GM12892 (cell line): Measurements from ENCODE around the gene PLG.
"Not testable (repeated sequence)": the region's sequence is repeated elsewhere in the genome, so short reads cannot be mapped to it uniquely, and the experiment has no call there.

Source experiments
- DNase-seq: peaks from one replicate; pipeline ENCODE4 v3.0.0; 2011; ENCODE audit not compliant: insufficient read length
- FAIRE-seq: peaks from 2 replicates; lab custom pipeline; 2011; peaks lifted over from hg19 to GRCh38; lab: Jason Lieb, UNC
- POLR2A ChIP-seq: IDR thresholded peaks from 2 replicates; pipeline ENCODE4 v1.6.1; 2011; ENCODE audit warnings: low read depth, low read length, control low read depth
- POLR2AphosphoS5 ChIP-seq: IDR thresholded peaks from 2 replicates; pipeline ENCODE4 v1.6.1; 2011; ENCODE audit warnings: low read depth, low read length, control low read depth
- TAF1 ChIP-seq: IDR thresholded peaks from 2 replicates; pipeline ENCODE4 v1.6.1; 2011; ENCODE audit warnings: low read depth, mild to moderate bottlenecking, control low read depth, low read length, borderline replicate concordance

The PLG gene

DNA sequence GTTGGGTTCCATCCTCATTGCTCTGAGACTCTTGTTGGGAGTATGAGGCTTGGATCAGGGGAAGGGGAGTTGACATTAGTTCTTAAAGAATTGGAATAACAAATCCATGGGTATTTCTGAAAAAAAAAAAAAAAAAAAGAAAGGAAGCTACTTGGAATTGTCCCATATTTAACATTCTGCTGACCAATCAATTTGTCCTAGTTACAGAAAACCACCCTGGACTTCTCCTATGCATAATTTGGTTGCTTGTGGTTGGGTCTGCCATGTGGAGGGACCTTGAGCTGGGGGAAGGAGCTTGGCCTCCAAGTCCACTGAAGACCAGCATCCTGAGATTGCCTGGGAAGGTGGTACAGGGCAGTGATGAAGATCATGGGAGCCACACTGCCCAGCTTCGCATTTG, 32.6 kb downstream of the PLG start:
- DNase-seq (no peak), FAIRE-seq (peak; percentile 24)
- TF ChIP-seq TAF1 (no peak), POLR2A (no peak), POLR2AphosphoS5 (no peak)

DNA sequence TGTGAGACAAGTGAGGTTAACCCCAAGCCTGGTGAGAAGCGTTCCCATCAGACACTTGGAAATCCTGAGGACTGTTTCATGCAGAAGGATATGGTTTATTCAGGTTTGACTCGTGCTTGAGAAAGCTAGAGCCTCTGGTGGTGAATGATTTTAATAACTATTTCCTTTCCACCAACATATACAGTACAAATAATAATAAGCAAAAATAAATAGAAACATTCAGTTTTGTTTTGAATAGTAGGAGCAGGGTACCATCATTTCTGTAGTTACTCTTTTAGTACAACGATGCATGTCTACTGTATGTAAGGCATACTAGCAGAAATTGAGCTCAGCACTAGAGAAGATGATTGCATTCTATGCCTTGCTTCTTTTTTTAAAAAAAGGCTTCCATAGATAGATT, 33.5 kb downstream of the PLG start:
- DNase-seq, result no peak
- peak; percentile 87 for FAIRE-seq
- TF ChIP-seq POLR2AphosphoS5, result no peak
- no peak for TF ChIP-seq POLR2A

DNA sequence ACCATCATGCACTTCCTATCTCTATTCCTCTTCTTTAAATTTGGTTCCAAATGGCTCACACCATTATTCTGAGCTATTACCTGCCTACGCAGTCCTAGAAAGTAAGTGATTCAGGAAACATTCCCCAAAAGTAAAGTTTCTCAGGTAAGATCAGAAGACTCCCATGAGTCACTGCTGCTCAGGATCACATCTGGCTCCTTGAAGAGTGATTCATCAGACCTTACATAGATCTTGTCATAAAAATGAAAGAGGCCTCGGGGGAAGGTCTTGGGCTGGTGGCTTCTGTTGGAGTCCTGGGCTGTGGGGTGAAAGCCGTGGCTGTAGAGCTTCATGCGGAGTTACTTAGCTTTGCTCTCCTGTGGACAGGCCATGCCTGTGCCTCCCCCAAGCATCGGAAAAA, 35.9 kb downstream of the PLG start:
- FAIRE-seq (no peak), DNase-seq (no peak)
- no peak for TF ChIP-seq POLR2AphosphoS5
- no peak for TF ChIP-seq POLR2A
- no peak for TF ChIP-seq TAF1

DNA sequence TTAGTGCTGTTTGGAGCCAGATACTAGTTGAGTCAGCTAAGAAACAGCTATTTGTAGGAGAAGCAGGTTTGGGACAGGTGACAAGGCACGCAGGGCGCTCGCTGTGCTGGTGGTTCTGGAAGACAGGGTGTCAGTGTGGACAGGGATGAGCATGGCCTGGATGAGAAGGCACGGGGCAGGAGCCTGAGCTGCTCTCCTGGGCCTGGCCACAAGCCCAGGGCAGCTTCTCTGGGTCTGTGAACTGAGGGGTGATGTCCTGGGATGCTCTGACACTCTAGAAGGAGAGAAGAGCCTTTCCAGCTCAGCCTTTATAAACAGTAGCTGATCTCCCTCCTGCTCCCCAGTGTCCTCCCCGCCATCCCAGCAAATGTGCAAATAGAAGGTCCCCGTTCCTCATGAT, 37.9 kb downstream of the PLG start:
- DNase-seq (no peak), FAIRE-seq (peak; percentile 67)
- TF ChIP-seq TAF1 (no peak), POLR2AphosphoS5 (no peak), POLR2A (no peak)

DNA sequence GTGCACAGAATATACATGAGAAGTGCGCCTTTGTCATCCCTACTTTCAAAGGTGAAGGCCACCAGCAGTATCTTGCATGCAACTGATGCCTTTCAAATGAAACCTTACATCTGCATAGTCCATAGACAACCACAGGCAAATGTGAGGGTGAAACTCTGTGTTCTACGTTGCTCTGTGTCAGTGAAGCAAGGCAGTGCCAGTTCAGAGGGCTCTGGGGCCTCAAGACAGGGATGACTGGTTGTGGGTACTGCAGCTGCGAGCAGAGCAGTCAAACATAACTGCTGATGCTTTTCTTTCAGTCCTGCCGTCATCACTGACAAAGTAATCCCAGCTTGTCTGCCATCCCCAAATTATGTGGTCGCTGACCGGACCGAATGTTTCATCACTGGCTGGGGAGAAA, 39.0 kb downstream of the PLG start:
- peak; percentile 11 for DNase-seq
- peak; percentile 100 for FAIRE-seq

DNA sequence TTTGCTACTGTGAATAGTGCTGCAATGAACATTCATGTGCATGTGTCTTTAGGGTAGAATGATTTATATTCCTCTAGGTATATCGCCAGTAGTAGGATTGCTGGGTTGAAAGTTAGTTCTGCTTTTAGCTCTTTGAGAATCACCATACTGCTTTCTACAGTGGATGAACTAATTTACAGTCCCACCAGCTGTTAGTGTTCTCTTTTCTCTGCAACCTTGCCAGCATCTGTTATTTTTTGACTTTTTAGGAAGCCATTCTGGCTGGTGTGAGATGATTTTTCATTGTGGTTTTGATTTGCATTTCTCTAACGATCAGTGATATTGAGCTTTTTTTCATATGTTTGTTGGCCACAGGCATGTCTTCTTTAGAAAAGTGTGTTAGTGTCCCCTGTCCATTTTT, 40.0 kb downstream of the PLG start:
- FAIRE-seq (peak; percentile 78), DNase-seq (no peak)
- TF ChIP-seq POLR2A, result no peak
- no peak for TF ChIP-seq TAF1
- TF ChIP-seq POLR2AphosphoS5, result no peak

DNA sequence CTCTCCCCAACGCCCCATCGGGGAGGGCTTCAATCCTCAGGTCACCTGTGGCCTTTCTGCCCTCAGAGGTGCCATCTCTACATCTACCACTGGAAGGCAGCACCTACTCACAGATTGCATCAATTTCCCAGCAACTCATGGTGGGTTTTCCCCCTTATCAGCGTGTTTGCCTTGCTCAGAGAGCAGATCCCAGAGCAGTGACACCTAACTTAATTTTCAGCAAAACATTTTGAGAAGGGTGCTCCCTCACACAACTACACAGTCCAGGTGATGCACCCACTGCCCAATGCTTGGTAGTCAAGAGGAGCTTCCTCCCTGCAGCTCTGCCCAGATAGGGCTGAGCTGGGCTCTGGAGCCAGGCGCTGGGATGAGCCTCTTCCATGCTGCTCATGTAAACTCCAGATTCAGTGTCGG, 48.2 kb downstream of the PLG start:
- DNase-seq, result no peak
- TF ChIP-seq POLR2A (no peak), POLR2AphosphoS5 (no peak), TAF1 (no peak)
- FAIRE-seq, result peak; percentile 94

DNA sequence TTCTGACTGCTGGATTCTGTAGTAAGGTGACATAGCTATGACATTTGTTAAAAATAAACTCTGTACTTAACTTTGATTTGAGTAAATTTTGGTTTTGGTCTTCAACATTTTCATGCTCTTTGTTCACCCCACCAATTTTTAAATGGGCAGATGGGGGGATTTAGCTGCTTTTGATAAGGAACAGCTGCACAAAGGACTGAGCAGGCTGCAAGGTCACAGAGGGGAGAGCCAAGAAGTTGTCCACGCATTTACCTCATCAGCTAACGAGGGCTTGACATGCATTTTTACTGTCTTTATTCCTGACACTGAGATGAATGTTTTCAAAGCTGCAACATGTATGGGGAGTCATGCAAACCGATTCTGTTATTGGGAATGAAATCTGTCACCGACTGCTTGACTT, 51.2 kb downstream of the PLG start:
- DNase-seq, result not testable (repeated sequence)
- peak; percentile 88 for FAIRE-seq

DNA sequence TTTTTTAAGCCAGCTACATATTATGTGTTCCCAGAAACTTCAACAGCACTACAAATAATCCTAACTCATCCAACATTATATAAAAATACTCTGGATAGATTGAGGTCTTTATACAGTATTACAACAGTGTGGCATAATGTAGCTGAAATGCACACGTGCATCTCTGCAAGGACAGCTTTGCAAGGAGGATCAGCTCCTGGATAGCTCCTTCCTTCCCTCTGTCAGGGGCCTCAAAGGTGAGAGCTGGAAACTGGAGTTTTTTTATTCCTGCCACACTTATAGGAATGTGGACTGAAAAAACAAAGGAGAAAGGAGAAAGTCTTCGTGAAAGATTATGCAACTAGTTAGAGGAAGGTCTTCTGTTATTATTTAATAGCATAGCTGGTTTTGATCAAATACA, 53.1 kb downstream of the PLG start:
- TF ChIP-seq POLR2AphosphoS5 (no peak), POLR2A (no peak), TAF1 (no peak)
- DNase-seq (no peak), FAIRE-seq (no peak)

DNA sequence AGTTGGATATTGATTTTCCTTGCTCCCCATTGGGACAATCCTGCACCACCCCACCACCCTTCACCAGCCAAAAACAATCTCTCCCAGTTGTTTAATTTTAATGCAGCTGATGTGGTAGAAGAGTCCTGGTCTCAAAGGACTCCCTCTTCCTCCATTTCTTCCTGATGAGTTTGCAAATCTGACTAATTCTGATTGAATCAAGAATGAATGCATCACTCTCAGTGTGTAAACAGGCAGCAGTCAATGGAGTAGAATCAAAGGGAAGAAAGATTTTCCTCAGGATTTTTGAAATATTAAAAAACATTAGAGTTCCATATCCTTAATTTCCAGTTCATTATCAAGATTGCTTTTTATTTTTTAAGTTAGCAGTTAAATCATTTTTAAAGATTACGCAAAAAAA, 54.0 kb downstream of the PLG start:
- no peak for TF ChIP-seq POLR2AphosphoS5
- TF ChIP-seq TAF1, result no peak
- no peak for TF ChIP-seq POLR2A
- FAIRE-seq (no peak), DNase-seq (no peak)

DNA sequence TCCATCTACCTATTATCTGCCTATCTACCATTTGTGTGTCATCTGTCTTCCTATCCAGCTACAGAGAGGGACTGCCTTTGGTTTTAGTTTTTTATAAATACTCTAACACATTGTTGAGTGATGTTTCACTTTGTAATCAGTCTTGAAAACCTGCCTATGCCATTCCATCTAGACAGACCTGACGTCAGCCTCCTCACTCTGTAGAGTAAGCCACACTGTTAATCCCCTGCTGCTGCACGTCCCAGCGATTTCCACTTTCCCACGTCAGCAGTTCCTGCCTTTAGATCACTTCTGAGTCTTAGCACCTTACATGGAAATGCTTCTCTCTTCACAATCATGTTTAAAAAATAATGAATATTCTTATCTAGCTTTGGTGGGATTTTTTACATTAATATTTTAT, 54.8 kb downstream of the PLG start:
- no peak for FAIRE-seq
- TF ChIP-seq POLR2AphosphoS5 (no peak), POLR2A (no peak), TAF1 (no peak)

DNA sequence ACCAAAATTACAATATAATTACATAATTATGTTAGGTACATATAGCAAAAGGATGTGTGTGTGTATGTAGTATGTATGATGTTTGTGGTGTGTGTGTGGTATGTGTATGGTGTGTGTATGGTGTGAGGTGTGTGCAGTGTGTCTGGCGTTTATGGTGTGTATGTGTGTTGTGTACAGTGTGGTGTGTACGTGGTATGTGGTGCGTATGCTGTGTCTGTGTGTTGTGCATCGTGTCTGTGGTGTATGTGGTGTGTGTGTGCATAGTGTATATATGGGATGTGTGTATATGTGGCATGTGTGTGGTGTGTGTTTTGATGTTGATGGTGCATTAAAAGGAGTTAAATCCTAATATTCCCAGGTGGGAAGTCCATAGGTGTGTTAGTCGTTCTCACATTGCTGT, 62.8 kb downstream of the PLG start:
- TF ChIP-seq POLR2AphosphoS5, result no peak
- TF ChIP-seq POLR2A, result no peak
- no peak for TF ChIP-seq TAF1
- DNase-seq, result no peak
- peak; percentile 65 for FAIRE-seq

More for the DNA sequence above, 54.8 kb downstream of the PLG start:
- DNase-seq, result no peak

DNA sequence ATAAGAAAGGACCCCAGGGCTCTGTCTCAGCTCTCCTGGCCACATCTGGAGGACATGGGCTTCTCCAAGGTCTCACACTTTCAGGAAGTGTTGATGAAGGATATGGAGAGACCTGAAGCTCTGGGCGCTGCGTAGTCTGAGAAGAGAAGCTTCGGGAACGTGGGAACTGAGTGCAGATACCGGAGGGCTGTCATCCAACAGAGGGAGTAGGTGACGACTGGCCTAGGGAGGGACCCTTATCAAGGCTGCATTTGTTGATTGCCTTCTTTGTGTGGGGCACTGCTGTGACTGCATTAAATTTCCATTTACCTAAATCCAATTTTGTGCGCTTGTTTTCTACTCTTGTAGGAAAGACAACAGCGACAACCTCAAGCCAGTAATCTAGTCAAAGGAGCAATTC, 63.4 kb downstream of the PLG start:
- TF ChIP-seq POLR2AphosphoS5 (no peak), POLR2A (no peak), TAF1 (no peak)
- no peak for DNase-seq
- no peak for FAIRE-seq

DNA sequence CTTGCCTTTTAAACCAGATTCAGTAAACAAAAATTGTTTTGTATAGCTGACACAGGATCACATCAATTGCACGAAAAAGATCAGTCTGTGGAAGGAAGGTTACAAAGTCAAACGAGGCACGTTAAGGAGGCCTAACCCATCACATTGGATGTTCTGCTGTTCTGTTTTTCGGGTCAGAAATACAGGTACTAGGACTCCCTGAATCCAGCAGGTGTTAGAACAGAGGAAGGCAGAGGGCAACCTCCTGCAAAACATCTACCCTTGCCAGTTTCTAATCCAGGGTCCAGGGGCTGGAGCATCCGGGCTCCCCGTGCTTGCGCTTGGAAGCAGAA, 64.6 kb downstream of the PLG start:
- FAIRE-seq, result no peak
- no peak for DNase-seq
- TF ChIP-seq POLR2AphosphoS5 (no peak), POLR2A (no peak), TAF1 (no peak)
